GM18526 (cell line): Measurements from ENCODE around the gene TSPAN18.

Experiments
- POLR2A ChIP-seq: IDR thresholded peaks from 3 replicates; pipeline ENCODE4 v1.6.1; 2011; ENCODE audit not compliant: insufficient read length; ENCODE audit errors: extremely low read depth

Gene TSPAN18

GRCh38 chr11:44742508-44743246 lies 15.9 kb downstream of the TSPAN18 start:
- TF ChIP-seq POLR2A, result no peak

GRCh38 chr11:44743326-44743725 lies 16.6 kb downstream of the TSPAN18 start:
- TF ChIP-seq POLR2A, result no peak

GRCh38 chr11:44743959-44744557 lies 17.3 kb downstream of the TSPAN18 start:
- no peak for TF ChIP-seq POLR2A

GRCh38 chr11:44746894-44747293 lies 20.1 kb downstream of the TSPAN18 start:
- TF ChIP-seq POLR2A, result no peak

GRCh38 chr11:44747316-44747715 lies 20.6 kb downstream of the TSPAN18 start:
- TF ChIP-seq POLR2A, result no peak

GRCh38 chr11:44747836-44748235 lies 21.1 kb downstream of the TSPAN18 start:
- TF ChIP-seq POLR2A, result no peak

GRCh38 chr11:44748606-44749005 lies 21.8 kb downstream of the TSPAN18 start:
- no peak for TF ChIP-seq POLR2A

GRCh38 chr11:44749189-44749588 lies 22.4 kb downstream of the TSPAN18 start:
- no peak for TF ChIP-seq POLR2A

GRCh38 chr11:44750551-44751465 lies 24.0 kb downstream of the TSPAN18 start:
- TF ChIP-seq POLR2A, result no peak

- no peak for TF ChIP-seq POLR2A
Observed at GRCh38 chr11:44752300-44752699, 25.5 kb downstream of the TSPAN18 start.

- TF ChIP-seq POLR2A, result no peak
Observed at GRCh38 chr11:44752713-44753112, 26.0 kb downstream of the TSPAN18 start.

- TF ChIP-seq POLR2A, result no peak
Observed at GRCh38 chr11:44753961-44754645, 27.3 kb downstream of the TSPAN18 start.

- TF ChIP-seq POLR2A, result no peak
Observed at GRCh38 chr11:44754876-44755555, 28.3 kb downstream of the TSPAN18 start.
